ENCODE results near the gene RALGAPB. TPM values are rescaled to one million over a fixed set of nuclear protein-coding genes. Genes with fewer than 3 reads are reported as not detected.

Gene RALGAPB
- total and polyA plus RNA-seq, 2 experiments from 2014 or later = 10.2 to 40.4 TPM

DNA sequence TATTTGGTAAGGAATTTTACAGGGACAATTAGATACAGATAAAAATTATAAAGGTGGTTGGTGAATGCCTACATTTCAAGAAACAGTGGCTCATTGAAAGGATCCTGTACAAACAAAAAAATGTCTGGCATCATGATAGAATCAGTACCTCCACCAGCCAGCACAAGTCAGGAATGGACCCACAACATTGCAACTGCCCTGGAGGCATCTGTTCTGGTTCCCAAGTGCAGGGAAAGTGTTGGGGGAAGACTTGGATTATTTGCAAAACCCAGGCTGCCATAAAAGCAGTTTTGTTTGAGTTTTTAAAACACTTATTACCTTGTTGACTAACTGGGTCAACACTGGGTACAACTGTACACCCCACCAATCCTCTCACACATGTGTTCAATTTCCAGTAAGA is 153.3 kb downstream of the RALGAPB start (continued):
- TF ChIP-seq ZNF331 (CRISPR knock-in tag; IDR thresholded peaks at IDR 0.05; ENCODE audit: low read depth) (no peak), NANOG (IDR thresholded peaks at IDR 0.05; ENCODE audit: borderline replicate concordance) (no peak), STAT1 (IDR thresholded peaks at IDR 0.05; ENCODE audit: unreplicated experiment) (no peak), REST (IDR thresholded peaks at IDR 0.05; ENCODE audit: unreplicated experiment) (no peak), ZNF114 (CRISPR knock-in tag; IDR thresholded peaks at IDR 0.05) (no peak), CREB1 (CRISPR knock-in tag; IDR thresholded peaks at IDR 0.05; ENCODE audit: low read depth) (no peak)
- TF ChIP-seq, protein P1, sequence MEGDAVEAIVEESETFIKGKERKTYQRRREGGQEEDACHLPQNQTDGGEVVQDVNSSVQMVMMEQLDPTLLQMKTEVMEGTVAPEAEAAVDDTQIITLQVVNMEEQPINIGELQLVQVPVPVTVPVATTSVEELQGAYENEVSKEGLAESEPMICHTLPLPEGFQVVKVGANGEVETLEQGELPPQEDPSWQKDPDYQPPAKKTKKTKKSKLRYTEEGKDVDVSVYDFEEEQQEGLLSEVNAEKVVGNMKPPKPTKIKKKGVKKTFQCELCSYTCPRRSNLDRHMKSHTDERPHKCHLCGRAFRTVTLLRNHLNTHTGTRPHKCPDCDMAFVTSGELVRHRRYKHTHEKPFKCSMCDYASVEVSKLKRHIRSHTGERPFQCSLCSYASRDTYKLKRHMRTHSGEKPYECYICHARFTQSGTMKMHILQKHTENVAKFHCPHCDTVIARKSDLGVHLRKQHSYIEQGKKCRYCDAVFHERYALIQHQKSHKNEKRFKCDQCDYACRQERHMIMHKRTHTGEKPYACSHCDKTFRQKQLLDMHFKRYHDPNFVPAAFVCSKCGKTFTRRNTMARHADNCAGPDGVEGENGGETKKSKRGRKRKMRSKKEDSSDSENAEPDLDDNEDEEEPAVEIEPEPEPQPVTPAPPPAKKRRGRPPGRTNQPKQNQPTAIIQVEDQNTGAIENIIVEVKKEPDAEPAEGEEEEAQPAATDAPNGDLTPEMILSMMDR (conservative IDR thresholded peaks at IDR 0.05; ENCODE audit: low read depth in 2 of 2) = no peak

GRCh38 chr20:38626921-38627659 is 154.4 kb downstream of the RALGAPB start:
- H3K4me1 ChIP-seq (ENCODE audit: insufficient read depth) = peaks cover 7% of the 10 kb centered on the region; the same call in 1 of the 2 replicates
- Mint-ChIP-seq H3K4me3 (no peak overlapping the region), H3K36me3 (ENCODE audit: low read depth) (0 out of 3 replicates have a peak, but pooled peaks cover 3% of the 10 kb centered on the region), H3K27me3 (ENCODE audit: insufficient read depth, low read depth, poor library complexity) (peaks cover 4% of the 10 kb centered on the region), H3K4me1 (peaks cover 19% of the 10 kb centered on the region), H3K27ac (no peak overlapping the region), H3K9me3 (0 out of 3 replicates have a peak, but pooled peaks cover 4% of the 10 kb centered on the region)
- H3K27me3 ChIP-seq (ENCODE audit: insufficient read depth) = no peaks in the 10 kb centered on the region
- H3K4me2 ChIP-seq = no peak overlapping the region
- H4K20me1 ChIP-seq (replicated peaks; ENCODE audit: insufficient read depth) = no peaks in the 10 kb centered on the region
- no peaks in the 10 kb centered on the region for H3K9me2 ChIP-seq (ENCODE audit: insufficient read depth)
- TF ChIP-seq ZNF462 (CRISPR knock-in tag; IDR thresholded peaks at IDR 0.05) (no peak), ETS1 (IDR thresholded peaks at IDR 0.05) (no peak)
- no peaks in the 10 kb centered on the region for H3K79me2 ChIP-seq (replicated peaks; ENCODE audit: insufficient read depth)
- H3F3A ChIP-seq (replicated peaks; ENCODE audit: low read depth) = no peaks in the 10 kb centered on the region
- no peak for ATAC-seq
- H3K4me3 ChIP-seq = no peak overlapping the region
- no peak overlapping the region for H2AFZ ChIP-seq
- no peak overlapping the region for H3K27ac ChIP-seq (ENCODE audit: low read depth)
- DNase-seq (ENCODE audit: low spot score) = no peak
- H3K36me3 ChIP-seq (ENCODE audit: insufficient read depth) = no peaks in the 10 kb centered on the region

Data from GM23338 (cell line).